Inferior parietal cortex (tissue), 1 donor: ENCODE results near the gene PPHLN1.

Experiments used
- DNase-seq: peaks from one replicate; pipeline ENCODE4 v3.0.0-alpha.2; 2016; ENCODE audit errors: extremely low spot score

Gene PPHLN1

GRCh38 chr12:42325653-42326474 is at the start of gene PPHLN1, which contains the start of gene ZCRB1:
TSS of gene PPHLN1 (plus strand) at chr12:42326167. CDS start at chr12:42335903, 9,736 bp downstream.
TSS of gene ZCRB1 (minus strand) at chr12:42326094. CDS start at chr12:42324102, 1,992 bp downstream.
- DNase-seq, result peak; percentile 83

GRCh38 chr12:42277396-42278127 is 48.4 kb upstream of the PPHLN1 start:
- DNase-seq, result no peak

- no peak for DNase-seq
These were observed 47.8 kb upstream of the PPHLN1 start for GRCh38 chr12:42278128-42278510.

- no peak for DNase-seq
These were observed 44.7 kb upstream of the PPHLN1 start for GRCh38 chr12:42281278-42281677.

GRCh38 chr12:42281844-42282243 is 44.1 kb upstream of the PPHLN1 start:
- DNase-seq, result no peak

GRCh38 chr12:42282294-42282693 is 43.7 kb upstream of the PPHLN1 start:
- no peak for DNase-seq

GRCh38 chr12:42283739-42284138 is 42.2 kb upstream of the PPHLN1 start:
- no peak for DNase-seq

- DNase-seq, result no peak
These were observed 41.8 kb upstream of the PPHLN1 start for GRCh38 chr12:42284157-42284556.

GRCh38 chr12:42284876-42285275 is 41.1 kb upstream of the PPHLN1 start:
- peak; percentile 34 for DNase-seq

- no peak for DNase-seq
These were observed 40.5 kb upstream of the PPHLN1 start for GRCh38 chr12:42285431-42285830.

- no peak for DNase-seq
These were observed 39.2 kb upstream of the PPHLN1 start for GRCh38 chr12:42286741-42287140.

- no peak for DNase-seq
These were observed 37.4 kb upstream of the PPHLN1 start for GRCh38 chr12:42288544-42288943.

- DNase-seq, result no peak
These were observed 34.3 kb upstream of the PPHLN1 start for GRCh38 chr12:42291680-42292079.

GRCh38 chr12:42296503-42297109 is 29.4 kb upstream of the PPHLN1 start:
- DNase-seq, result no peak

- DNase-seq, result no peak
These were observed 27.1 kb upstream of the PPHLN1 start for GRCh38 chr12:42298887-42299286.

- no peak for DNase-seq
These were observed 26.3 kb upstream of the PPHLN1 start for GRCh38 chr12:42299392-42300308.

GRCh38 chr12:42306297-42306696 is 19.7 kb upstream of the PPHLN1 start:
- DNase-seq, result no peak

- no peak for DNase-seq
These were observed 17.6 kb upstream of the PPHLN1 start for GRCh38 chr12:42308390-42308789.

GRCh38 chr12:42309996-42310395 is 16.0 kb upstream of the PPHLN1 start:
- no peak for DNase-seq

- DNase-seq, result no peak
These were observed 10.9 kb upstream of the PPHLN1 start for GRCh38 chr12:42315108-42315507.

- no peak for DNase-seq
These were observed 5.2 kb upstream of the PPHLN1 start for GRCh38 chr12:42320796-42321195.
